Measurements from ENCODE around the gene CRYBA2. TPM values are rescaled to one million over a fixed set of nuclear protein-coding genes. Genes with fewer than 3 reads are reported as not detected.

Gene CRYBA2
- total RNA-seq, 1 experiment from 2014 or later = not detected

DNA sequence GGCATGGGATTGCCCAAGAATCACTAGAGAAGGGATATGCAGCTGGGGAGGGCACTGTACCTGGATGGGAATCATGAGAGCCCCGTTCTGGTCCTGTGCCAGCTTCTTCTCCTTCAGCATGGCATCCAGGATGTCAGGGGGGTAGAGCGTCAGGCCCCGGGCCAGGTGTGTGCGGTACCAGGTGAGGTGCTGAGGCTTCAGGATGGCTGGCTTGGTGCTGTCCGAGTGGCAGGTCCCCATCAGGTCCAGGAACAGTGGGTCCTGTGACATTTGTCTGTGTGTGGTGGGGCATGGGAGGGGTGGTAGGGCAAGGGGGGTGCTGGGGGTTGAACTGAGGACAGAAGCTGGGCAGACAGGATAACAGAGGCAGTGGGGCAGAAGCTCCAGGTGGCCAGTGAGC lies 34.9 kb upstream of the CRYBA2 start:
- H3K4me1 ChIP-seq (ENCODE audit: control insufficient read depth in 1 of 2, insufficient read depth in 2 of 2, low read length in 2 of 2) = no peaks in the 10 kb centered on the region; a peak in 1 of 4 replicates
- TF ChIP-seq ZNF274 (IDR thresholded peaks at IDR 0.05; ENCODE audit: low read depth, low read length) = no peak
- DNase-seq (ENCODE audit: low read depth, low spot score) (no peak), ATAC-seq (no peak)
- no peak overlapping the region for H3K4me3 ChIP-seq (replicated peaks in 1 of 2; ENCODE audit: low read depth in 1 of 2, low read length in 2 of 2)
- H3K27me3 ChIP-seq (ENCODE audit: insufficient read depth, low read length) = peaks cover 5% of the 10 kb centered on the region
- CTCF ChIA-PET = interaction anchor here (1.5 to 5.3 kb wide), 3 partner anchors 18 to 124 kb away, joined by 5 to 97 read pairs (median 7); no protein-coding TSS in a partner anchor
- H3K27ac ChIP-seq (ENCODE audit: low read depth, low read length) = no peak overlapping the region
- no peaks in the 10 kb centered on the region for H3K79me2 ChIP-seq (ENCODE audit: insufficient read depth, low read length)
- H2AFZ ChIP-seq (ENCODE audit: low read depth, low read length, poor library complexity, severe bottlenecking) = no peak overlapping the region
- no peaks in the 10 kb centered on the region for H3K9me2 ChIP-seq (ENCODE audit: insufficient read depth)
- H4K20me1 ChIP-seq (ENCODE audit: insufficient read depth) = no peaks in the 10 kb centered on the region
- H3K9ac ChIP-seq (ENCODE audit: low read length) = no peak overlapping the region
- H3K4me2 ChIP-seq (ENCODE audit: low read length) = no peak overlapping the region
- RAD21 ChIA-PET (ENCODE audit: low non-redundant PET in 1 of 2, low total read pairs in 2 of 2, uncharacterized antibody in 2 of 2, unreplicated experiment in 2 of 2) = interaction anchor here in 1 of 2 experiments (1.4 kb wide), 1 partner anchor 91 kb away, joined by 3 read pairs; no protein-coding TSS in a partner anchor
- no peaks in the 10 kb centered on the region for H3K9me3 ChIP-seq (ENCODE audit: control insufficient read depth in 1 of 2, insufficient read depth in 1 of 2, low read depth in 1 of 2, low read length in 2 of 2)
- POLR2A ChIA-PET = no interaction called here
- BruUV-seq (replicated peaks) = no TSS peak
- no peaks in the 10 kb centered on the region for H3K36me3 ChIP-seq (ENCODE audit: control insufficient read depth in 1 of 2, insufficient read depth in 2 of 2, low read length in 2 of 2)
- intact Hi-C loops (cut with micrococcal nuclease) = loop anchor here (2.0 kb wide), 1 partner anchor 91 kb away; no protein-coding TSS in a partner anchor

DNA sequence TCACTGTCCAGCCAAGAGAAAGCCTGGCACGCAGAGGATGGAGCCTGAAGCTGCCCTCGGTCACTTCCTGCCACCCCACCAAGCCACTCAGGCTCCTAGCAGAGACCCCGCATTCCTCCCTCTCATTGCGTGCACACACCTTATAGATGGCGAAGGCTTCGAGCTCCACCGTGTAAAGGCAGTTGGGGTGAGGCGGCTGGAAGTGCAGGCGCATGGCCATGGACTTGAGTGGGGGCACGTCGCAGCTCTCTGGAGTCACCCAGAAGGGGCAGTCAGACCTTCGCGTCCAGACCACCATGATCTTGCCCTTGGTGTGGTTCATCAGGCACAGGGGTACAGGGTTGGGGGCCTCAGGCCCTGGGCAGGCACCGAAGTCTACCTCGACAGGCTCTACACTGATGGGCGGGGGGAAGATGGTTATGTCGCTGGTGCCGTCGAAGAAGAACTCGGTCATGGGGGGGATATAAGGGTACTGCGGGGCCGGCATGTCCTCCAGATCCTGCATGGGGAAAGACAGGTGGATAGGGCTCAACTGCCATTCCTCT lies 34.4 kb upstream of the CRYBA2 start:
- TF ChIP-seq FOSL1 (IDR thresholded peaks at IDR 0.05; ENCODE audit: low read depth) = no peak
- TF ChIP-seq, protein P1, sequence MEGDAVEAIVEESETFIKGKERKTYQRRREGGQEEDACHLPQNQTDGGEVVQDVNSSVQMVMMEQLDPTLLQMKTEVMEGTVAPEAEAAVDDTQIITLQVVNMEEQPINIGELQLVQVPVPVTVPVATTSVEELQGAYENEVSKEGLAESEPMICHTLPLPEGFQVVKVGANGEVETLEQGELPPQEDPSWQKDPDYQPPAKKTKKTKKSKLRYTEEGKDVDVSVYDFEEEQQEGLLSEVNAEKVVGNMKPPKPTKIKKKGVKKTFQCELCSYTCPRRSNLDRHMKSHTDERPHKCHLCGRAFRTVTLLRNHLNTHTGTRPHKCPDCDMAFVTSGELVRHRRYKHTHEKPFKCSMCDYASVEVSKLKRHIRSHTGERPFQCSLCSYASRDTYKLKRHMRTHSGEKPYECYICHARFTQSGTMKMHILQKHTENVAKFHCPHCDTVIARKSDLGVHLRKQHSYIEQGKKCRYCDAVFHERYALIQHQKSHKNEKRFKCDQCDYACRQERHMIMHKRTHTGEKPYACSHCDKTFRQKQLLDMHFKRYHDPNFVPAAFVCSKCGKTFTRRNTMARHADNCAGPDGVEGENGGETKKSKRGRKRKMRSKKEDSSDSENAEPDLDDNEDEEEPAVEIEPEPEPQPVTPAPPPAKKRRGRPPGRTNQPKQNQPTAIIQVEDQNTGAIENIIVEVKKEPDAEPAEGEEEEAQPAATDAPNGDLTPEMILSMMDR (IDR thresholded peaks at IDR 0.05 in 2 of 3, conservative IDR thresholded peaks at IDR 0.05 in 1 of 3; ENCODE audit: borderline replicate concordance in 1 of 3, insufficient read depth in 1 of 3, low read depth in 2 of 3, low read length in 2 of 3) = no peak
- no peak for TF ChIP-seq RAD21 (IDR thresholded peaks at IDR 0.05; ENCODE audit: low read depth)
- no peak for TF ChIP-seq CBX3 (IDR thresholded peaks at IDR 0.05; ENCODE audit: low read depth)
- TF ChIP-seq, protein P2, sequence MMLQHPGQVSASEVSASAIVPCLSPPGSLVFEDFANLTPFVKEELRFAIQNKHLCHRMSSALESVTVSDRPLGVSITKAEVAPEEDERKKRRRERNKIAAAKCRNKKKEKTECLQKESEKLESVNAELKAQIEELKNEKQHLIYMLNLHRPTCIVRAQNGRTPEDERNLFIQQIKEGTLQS (IDR thresholded peaks at IDR 0.05) = no peak
- no peak for TF ChIP-seq JUND (IDR thresholded peaks at IDR 0.05)
- no peak for TF ChIP-seq EZH2 (IDR thresholded peaks at IDR 0.05)
- TF ChIP-seq POLR2A (IDR thresholded peaks at IDR 0.05; ENCODE audit: borderline replicate concordance, extremely low read depth, insufficient read depth, insufficient read length) = no peak
- no peak overlapping the region for H3K4me3 ChIP-seq (replicated peaks in 1 of 2; ENCODE audit: low read depth in 1 of 2, low read length in 2 of 2)
- H3K9me3 ChIP-seq (ENCODE audit: control insufficient read depth in 1 of 2, insufficient read depth in 1 of 2, low read depth in 1 of 2, low read length in 2 of 2) = no peaks in the 10 kb centered on the region
- no peaks in the 10 kb centered on the region for H3K79me2 ChIP-seq (ENCODE audit: insufficient read depth, low read length)
- RAD21 ChIA-PET (ENCODE audit: low non-redundant PET in 1 of 2, low total read pairs in 2 of 2, uncharacterized antibody in 2 of 2, unreplicated experiment in 2 of 2) = interaction anchor here in 1 of 2 experiments (0.7 to 1.4 kb wide), 2 partner anchors 92 to 293 kb away, joined by 3 to 4 read pairs; no protein-coding TSS in a partner anchor
- no peaks in the 10 kb centered on the region for H4K20me1 ChIP-seq (ENCODE audit: insufficient read depth)
- H3K27ac ChIP-seq (ENCODE audit: low read depth, low read length) = no peak overlapping the region
- no TSS peak for BruUV-seq (replicated peaks)
- H3K27me3 ChIP-seq (ENCODE audit: insufficient read depth, low read length) = peaks cover under 1% of the 10 kb centered on the region; the same call in 1 of the 2 replicates
- H3K36me3 ChIP-seq (ENCODE audit: control insufficient read depth in 1 of 2, insufficient read depth in 2 of 2, low read length in 2 of 2) = no peaks in the 10 kb centered on the region
- H3K4me2 ChIP-seq (ENCODE audit: low read length) = no peak overlapping the region
- CTCF ChIA-PET = interaction anchor here (0.7 to 5.3 kb wide), 5 partner anchors 17 to 125 kb away, joined by 3 to 97 read pairs (median 5); no protein-coding TSS in a partner anchor
- no peaks in the 10 kb centered on the region; a peak in 1 of 4 replicates for H3K4me1 ChIP-seq (ENCODE audit: control insufficient read depth in 1 of 2, insufficient read depth in 2 of 2, low read length in 2 of 2)
- H3K9me2 ChIP-seq (ENCODE audit: insufficient read depth) = no peaks in the 10 kb centered on the region
- H2AFZ ChIP-seq (ENCODE audit: low read depth, low read length, poor library complexity, severe bottlenecking) = no peak overlapping the region
- POLR2A ChIA-PET = no interaction called here
- DNase-seq (ENCODE audit: low read depth, low spot score) (no peak), ATAC-seq (no peak)
- intact Hi-C loops (cut with micrococcal nuclease) = loop anchor here (2.0 kb wide), 1 partner anchor 91 kb away; no protein-coding TSS in a partner anchor
- H3K9ac ChIP-seq (ENCODE audit: low read length) = no peak overlapping the region

All from HCT116 (cell line).